Osteoblast (primary cell): ENCODE measurements around the gene MKRN2. TPM values are rescaled to one million over a fixed set of nuclear protein-coding genes. Genes with fewer than 3 reads are reported as not detected.
A peak's percentile ranks its signal among the peaks of the same experiment; 100 is the strongest.

Experiments used
- DNase-seq: peaks from one replicate; pipeline ENCODE4 v3.0.0; 2011; ENCODE audit warnings: low spot score, mixed read lengths; ENCODE audit not compliant: insufficient read length; ENCODE audit errors: missing footprints
- H2AFZ ChIP-seq: 2 replicates; pipeline ENCODE4 v1.6.0; 2011; ENCODE audit warnings: mild to moderate bottlenecking, low read length
- H3K27ac ChIP-seq: 2 replicates; pipeline ENCODE4 v1.5.1; 2011; ENCODE audit warnings: mild to moderate bottlenecking, low read depth, low read length, moderate library complexity
- H3K27me3 ChIP-seq: 2 replicates; pipeline ENCODE4 v1.6.0; 2012; ENCODE audit warnings: mild to moderate bottlenecking, control low read depth, inconsistent platforms, low read length, moderate library complexity; ENCODE audit not compliant: insufficient read depth
- H3K36me3 ChIP-seq: 2 replicates; pipeline ENCODE4 v1.5.1; 2011; ENCODE audit warnings: mild to moderate bottlenecking, low read length, control low read depth, moderate library complexity; ENCODE audit not compliant: insufficient read depth
- H3K4me1 ChIP-seq: 2 replicates; pipeline ENCODE4 v1.5.1; 2011; ENCODE audit warnings: mild to moderate bottlenecking, low read length, control low read depth, moderate library complexity; ENCODE audit not compliant: insufficient read depth
- H3K4me2 ChIP-seq: 2 replicates; pipeline ENCODE4 v1.6.0; 2011; ENCODE audit warnings: mild to moderate bottlenecking, low read length; ENCODE audit not compliant: insufficient read depth
- H3K4me3 ChIP-seq: fragments of 200-600 bp; sonication (generic); 3 replicates; pipeline ENCODE4 v1.5.1; 2012; ENCODE audit warnings: mild to moderate bottlenecking, low read length, inconsistent platforms; ENCODE audit not compliant: insufficient read depth
- H3K79me2 ChIP-seq: 2 replicates; pipeline ENCODE4 v1.6.0; 2012; ENCODE audit warnings: mild to moderate bottlenecking, low read length, control low read depth, inconsistent platforms; ENCODE audit not compliant: insufficient read depth
- H3K9me3 ChIP-seq: 2 replicates; pipeline ENCODE4 v1.5.1; 2011; ENCODE audit warnings: low read depth, low read length, control low read depth
- H4K20me1 ChIP-seq: 2 replicates; pipeline ENCODE4 v1.6.0; 2012; ENCODE audit warnings: mild to moderate bottlenecking, low read length, control low read depth; ENCODE audit not compliant: insufficient read depth
- CTCF ChIP-seq: IDR thresholded peaks from 2 replicates; pipeline ENCODE4 v1.5.1; 2011; ENCODE audit warnings: mild to moderate bottlenecking, low read depth, low read length, moderate library complexity; ENCODE audit errors: extremely low read depth
- total RNA-seq: library from RNA; depleted of rRNA; stranded (reverse); fragments of >200 nt; gene quantifications from 2 replicates; pipeline ENCODE4 v1.2.3, GENCODE V29; 2012

MKRN2 gene
- total RNA-seq, 1 donor, result 40.9 TPM

- TF ChIP-seq CTCF, result no peak
- Histone ChIP-seq H3K79me2 (peaks cover 13% of the 10 kb centered on the region), H3K9me3 (no peaks in the 10 kb centered on the region), H3K4me3 (no peak overlapping the region), H3K27ac (peak overlapping the region; percentile 69), H4K20me1 (peaks cover 25% of the 10 kb centered on the region), H2AFZ (no peak overlapping the region), H3K4me2 (no peak overlapping the region), H3K27me3 (no peaks in the 10 kb centered on the region), H3K36me3 (peaks cover 79% of the 10 kb centered on the region), H3K4me1 (peaks cover 29% of the 10 kb centered on the region)
- no peak for DNase-seq
These were observed 23.0 kb downstream of the MKRN2 start for GRCh38 chr3:12579905-12580304.

- no peak overlapping the region for H3K27ac ChIP-seq
- H3K36me3 ChIP-seq, result peaks cover 82% of the 10 kb centered on the region
- no peak overlapping the region for H3K4me3 ChIP-seq
- H3K27me3 ChIP-seq, result no peaks in the 10 kb centered on the region
- TF ChIP-seq CTCF, result no peak
- peaks cover 21% of the 10 kb centered on the region for H3K79me2 ChIP-seq
- no peak for DNase-seq
- peaks cover 15% of the 10 kb centered on the region for H4K20me1 ChIP-seq
- H3K4me2 ChIP-seq, result no peak overlapping the region
- peaks cover 15% of the 10 kb centered on the region for H3K4me1 ChIP-seq
- no peaks in the 10 kb centered on the region for H3K9me3 ChIP-seq
- no peak overlapping the region for H2AFZ ChIP-seq
These were observed 25.8 kb downstream of the MKRN2 start for GRCh38 chr3:12582730-12583129.

GRCh38 chr3:12583280-12583679, 26.4 kb downstream of the MKRN2 start:
- no peak for TF ChIP-seq CTCF
- peaks cover 81% of the 10 kb centered on the region for H3K36me3 ChIP-seq
- DNase-seq, result no peak

GRCh38 chr3:12584083-12584482, 27.2 kb downstream of the MKRN2 start:
- Histone ChIP-seq H3K36me3 (peaks cover 80% of the 10 kb centered on the region), H3K4me2 (no peak overlapping the region), H3K9me3 (no peaks in the 10 kb centered on the region), H4K20me1 (peaks cover 26% of the 10 kb centered on the region), H3K4me1 (peaks cover 15% of the 10 kb centered on the region), H2AFZ (no peak overlapping the region), H3K27me3 (no peaks in the 10 kb centered on the region), H3K79me2 (peaks cover 15% of the 10 kb centered on the region), H3K27ac (no peak overlapping the region), H3K4me3 (no peak overlapping the region)
- TF ChIP-seq CTCF, result no peak
- no peak for DNase-seq

More at GRCh38 chr3:12583280-12583679, 26.4 kb downstream of the MKRN2 start:
- no peak overlapping the region for H3K27ac ChIP-seq
- H3K4me2 ChIP-seq, result no peak overlapping the region
- no peak overlapping the region for H3K4me3 ChIP-seq
- H4K20me1 ChIP-seq, result peaks cover 19% of the 10 kb centered on the region
- no peaks in the 10 kb centered on the region for H3K9me3 ChIP-seq
- peaks cover 13% of the 10 kb centered on the region for H3K4me1 ChIP-seq
- no peak overlapping the region for H2AFZ ChIP-seq
- peaks cover 21% of the 10 kb centered on the region for H3K79me2 ChIP-seq
- no peaks in the 10 kb centered on the region for H3K27me3 ChIP-seq
